ENCODE data around the gene ZSWIM8. TPM values are rescaled to one million over a fixed set of nuclear protein-coding genes. Genes with fewer than 3 reads are reported as not detected.

ZSWIM8 gene
- total and polyA plus RNA-seq, 10 of the 15 experiments (the other 5 are each of a cell fraction or from before 2014, with no cell fraction given) = 7.8 to 47.1 (median 23.6) TPM

GRCh38 chr10:73809061-73809818 lies 23.8 kb downstream of the ZSWIM8 start:
- Histone ChIP-seq H3K4me2 (ENCODE audit: control insufficient read depth, insufficient read depth) (0 out of 2 replicates have a peak overlapping the region, but pooled peaks have one; percentile 39), H2AFZ (ENCODE audit: control insufficient read depth, low read depth, low read length) (no peak overlapping the region), H3K9ac (ENCODE audit: control insufficient read depth, insufficient read depth, low read length) (no peak overlapping the region), H3K27ac (ENCODE audit: control insufficient read depth, insufficient read depth) (no peak overlapping the region), H3K4me3 (no peak overlapping the region), H3K9me3 (replicated peaks; ENCODE audit: control insufficient read depth, insufficient read depth, low read length) (no peaks in the 10 kb centered on the region), H3K4me1 (ENCODE audit: control insufficient read depth, insufficient read depth, low read length) (peaks cover 17% of the 10 kb centered on the region), H3K79me2 (ENCODE audit: control insufficient read depth, insufficient read depth, low read length) (peaks cover 33% of the 10 kb centered on the region), H3K36me3 (ENCODE audit: control insufficient read depth in 2 of 2, insufficient read depth in 2 of 2, low read length in 1 of 2) (peaks cover 15 to 19% of the 10 kb centered on the region in 2 experiments; a peak in 3 of 4 replicates), H4K20me1 (ENCODE audit: control insufficient read depth, insufficient read depth) (no peaks in the 10 kb centered on the region), H3K27me3 (replicated peaks in 1 of 2; ENCODE audit: control insufficient read depth in 2 of 2, insufficient read depth in 2 of 2, low read length in 1 of 2) (no peaks in the 10 kb centered on the region)
- POLR2A ChIA-PET = interaction anchor here (0.6 to 2.8 kb wide), 10 partner anchors 9 to 1451 kb away, joined by 3 to 25 read pairs (median 5); partner anchors contain the start of gene CHCHD1
- ATAC-seq (no peak), FAIRE-seq (peak; percentile 78), DNase-seq (ENCODE audit: low read depth, low spot score) (no peak)
- intact Hi-C loops (cut with micrococcal nuclease; ENCODE audit: unreplicated experiment) = no loop called here
- RAD21 ChIA-PET (ENCODE audit: unreplicated experiment) = interaction anchor here (0.6 to 2.7 kb wide), 9 partner anchors 21 to 280 kb away, joined by 3 to 16 read pairs (median 3); partner anchors contain the start of gene CHCHD1
- in situ Hi-C loops (cut with MboI) = no loop called here
- 73% methylated on average over 5 of the region's 5 CpGs for WGBS (ENCODE audit: insufficient coverage, insufficient replicate concordance, low lambda C conversion rate, missing lambda C conversion rate)
- CTCF ChIA-PET = interaction anchor here (0.6 to 2.5 kb wide), 8 partner anchors 31 to 173 kb away, joined by 3 to 17 read pairs (median 4); no protein-coding TSS in a partner anchor
- TSS peak; percentile 50 for BruUV-seq (replicated peaks)
- no peak for TF ChIP-seq CREB1 (IDR thresholded peaks at IDR 0.05; ENCODE audit: low read depth)
- SMC1A ChIA-PET (ENCODE audit: uncharacterized antibody, unreplicated experiment) = interaction anchor here (0.6 to 3.5 kb wide), 12 partner anchors 9 to 158 kb away, joined by 3 to 31 read pairs (median 4); partner anchors contain the start of genes CHCHD1 and ZSWIM8

DNA sequence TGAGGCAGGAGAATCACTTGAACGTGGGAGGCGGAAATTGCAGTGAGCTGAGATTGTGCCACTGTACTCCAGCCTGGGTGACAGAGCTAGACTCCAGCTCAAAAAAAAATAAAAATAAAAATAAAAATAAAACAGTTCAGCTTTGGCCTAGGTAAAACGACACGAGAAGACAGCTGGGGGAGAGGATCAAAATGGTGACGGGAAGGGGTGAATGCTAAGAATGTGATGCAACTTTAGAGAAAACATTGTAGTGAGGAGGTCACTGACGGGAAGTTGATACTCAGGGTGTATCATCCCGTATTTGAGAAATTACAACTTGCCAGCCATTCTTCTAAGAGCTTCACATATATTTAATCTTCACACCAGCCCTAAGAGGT lies 24.9 kb downstream of the ZSWIM8 start:
- 35% methylated on average over 7 of the region's 7 CpGs for WGBS (ENCODE audit: insufficient coverage, insufficient replicate concordance, low lambda C conversion rate, missing lambda C conversion rate)
- no peaks in the 10 kb centered on the region for H3K9me3 ChIP-seq (replicated peaks; ENCODE audit: control insufficient read depth, insufficient read depth, low read length)
- ChIA-PET RAD21 (ENCODE audit: unreplicated experiment) (interaction anchor here (0.7 to 2.7 kb wide), 8 partner anchors 24 to 160 kb away, joined by 3 to 16 read pairs (median 6); partner anchors contain the start of gene CHCHD1), CTCF (interaction anchor here (0.7 to 2.5 kb wide), 6 partner anchors 24 to 76 kb away, joined by 3 to 17 read pairs (median 3); no protein-coding TSS in a partner anchor), POLR2A (interaction anchor here (0.5 to 2.8 kb wide), 15 partner anchors 10 to 558 kb away, joined by 3 to 25 read pairs (median 4); partner anchors contain the start of gene CHCHD1), SMC1A (ENCODE audit: uncharacterized antibody, unreplicated experiment) (interaction anchor here (0.6 to 3.5 kb wide), 9 partner anchors 10 to 159 kb away, joined by 3 to 31 read pairs (median 4); partner anchors contain the start of genes CHCHD1 and ZSWIM8)
- DNase-seq (ENCODE audit: low read depth, low spot score) = no peak
- H3K36me3 ChIP-seq (ENCODE audit: control insufficient read depth in 2 of 2, insufficient read depth in 2 of 2, low read length in 1 of 2) = peaks cover 16 to 23% of the 10 kb centered on the region in 2 experiments; a peak in 3 of 4 replicates
- BruUV-seq (replicated peaks) = no TSS peak
- H3K4me3 ChIP-seq = peak overlapping the region; percentile 81
- no peaks in the 10 kb centered on the region for H4K20me1 ChIP-seq (ENCODE audit: control insufficient read depth, insufficient read depth)
- no peak for ATAC-seq
- H3K79me2 ChIP-seq (ENCODE audit: control insufficient read depth, insufficient read depth, low read length) = peaks cover 33% of the 10 kb centered on the region
- peak overlapping the region; percentile 82 for H3K9ac ChIP-seq (ENCODE audit: control insufficient read depth, insufficient read depth, low read length)
- peak overlapping the region; percentile 80 for H3K27ac ChIP-seq (ENCODE audit: control insufficient read depth, insufficient read depth)
- H3K4me1 ChIP-seq (ENCODE audit: control insufficient read depth, insufficient read depth, low read length) = peaks cover 6% of the 10 kb centered on the region
- H3K27me3 ChIP-seq (replicated peaks in 1 of 2; ENCODE audit: control insufficient read depth in 2 of 2, insufficient read depth in 2 of 2, low read length in 1 of 2) = no peaks in the 10 kb centered on the region
- 0 out of 2 replicates have a peak overlapping the region, but pooled peaks have one; percentile 4 for H2AFZ ChIP-seq (ENCODE audit: control insufficient read depth, low read depth, low read length)
- H3K4me2 ChIP-seq (ENCODE audit: control insufficient read depth, insufficient read depth) = peak overlapping the region; percentile 87
- in situ Hi-C loops (cut with MboI) (no loop called here), intact Hi-C loops (cut with micrococcal nuclease; ENCODE audit: unreplicated experiment) (loop anchor here (2.0 to 5.0 kb wide), 2 partner anchors 26 to 38 kb away; partner anchors contain the start of gene ZSWIM8)
- peak; percentile 38 for FAIRE-seq
- TF ChIP-seq ZNF217 (IDR thresholded peaks at IDR 0.05) (no peak), SMAD1 (IDR thresholded peaks at IDR 0.05; ENCODE audit: low read depth, partially characterized antibody) (no peak), MLLT1 (IDR thresholded peaks at IDR 0.05) (no peak), TBL1XR1 (IDR thresholded peaks at IDR 0.05; ENCODE audit: low read depth, low read length) (no peak), BMI1 (IDR thresholded peaks at IDR 0.05; ENCODE audit: borderline replicate concordance) (no peak)
- TF ChIP-seq, protein P1, sequence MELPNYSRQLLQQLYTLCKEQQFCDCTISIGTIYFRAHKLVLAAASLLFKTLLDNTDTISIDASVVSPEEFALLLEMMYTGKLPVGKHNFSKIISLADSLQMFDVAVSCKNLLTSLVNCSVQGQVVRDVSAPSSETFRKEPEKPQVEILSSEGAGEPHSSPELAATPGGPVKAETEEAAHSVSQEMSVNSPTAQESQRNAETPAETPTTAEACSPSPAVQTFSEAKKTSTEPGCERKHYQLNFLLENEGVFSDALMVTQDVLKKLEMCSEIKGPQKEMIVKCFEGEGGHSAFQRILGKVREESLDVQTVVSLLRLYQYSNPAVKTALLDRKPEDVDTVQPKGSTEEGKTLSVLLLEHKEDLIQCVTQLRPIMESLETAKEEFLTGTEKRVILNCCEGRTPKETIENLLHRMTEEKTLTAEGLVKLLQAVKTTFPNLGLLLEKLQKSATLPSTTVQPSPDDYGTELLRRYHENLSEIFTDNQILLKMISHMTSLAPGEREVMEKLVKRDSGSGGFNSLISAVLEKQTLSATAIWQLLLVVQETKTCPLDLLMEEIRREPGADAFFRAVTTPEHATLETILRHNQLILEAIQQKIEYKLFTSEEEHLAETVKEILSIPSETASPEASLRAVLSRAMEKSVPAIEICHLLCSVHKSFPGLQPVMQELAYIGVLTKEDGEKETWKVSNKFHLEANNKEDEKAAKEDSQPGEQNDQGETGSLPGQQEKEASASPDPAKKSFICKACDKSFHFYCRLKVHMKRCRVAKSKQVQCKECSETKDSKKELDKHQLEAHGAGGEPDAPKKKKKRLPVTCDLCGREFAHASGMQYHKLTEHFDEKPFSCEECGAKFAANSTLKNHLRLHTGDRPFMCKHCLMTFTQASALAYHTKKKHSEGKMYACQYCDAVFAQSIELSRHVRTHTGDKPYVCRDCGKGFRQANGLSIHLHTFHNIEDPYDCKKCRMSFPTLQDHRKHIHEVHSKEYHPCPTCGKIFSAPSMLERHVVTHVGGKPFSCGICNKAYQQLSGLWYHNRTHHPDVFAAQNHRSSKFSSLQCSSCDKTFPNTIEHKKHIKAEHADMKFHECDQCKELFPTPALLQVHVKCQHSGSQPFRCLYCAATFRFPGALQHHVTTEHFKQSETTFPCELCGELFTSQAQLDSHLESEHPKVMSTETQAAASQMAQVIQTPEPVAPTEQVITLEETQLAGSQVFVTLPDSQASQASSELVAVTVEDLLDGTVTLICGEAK (IDR thresholded peaks at IDR 0.05; ENCODE audit: borderline replicate concordance) = no peak

All from GM12878 (cell line).